ENCODE data around the gene CSRP3.

- TF ChIP-seq CTCF (IDR thresholded peaks at IDR 0.05) = no peak
- TF ChIP-seq POLR2A (IDR thresholded peaks at IDR 0.05) = no peak
Observed at GRCh38 chr11:19239039-19239438, 37.3 kb upstream of the CSRP3 start.
